Myocyte (in vitro differentiated cells): ENCODE data around the gene SCEL. TPM values are rescaled to one million over a fixed set of nuclear protein-coding genes. Genes with fewer than 3 reads are reported as not detected.
A peak's percentile ranks its signal among the peaks of the same experiment; 100 is the strongest.

Source experiments
- DNase-seq: peaks from one replicate; pipeline ENCODE4 v3.0.0-alpha.2; 2012; ENCODE audit warnings: low read depth
- total RNA-seq: library from RNA; depleted of rRNA; stranded (reverse); fragments of >200 nt; gene quantifications from 2 replicates; pipeline ENCODE4 v1.2.3, GENCODE V29; 2014

The SCEL gene
- total RNA-seq, 1 donor from 2014 or later = not detected

- no peak for DNase-seq
Observed at GRCh38 chr13:77521595-77522367, 13.7 kb upstream of the SCEL start.

- no peak for DNase-seq
Observed at GRCh38 chr13:77522444-77522843, 13.1 kb upstream of the SCEL start.

GRCh38 chr13:77523386-77523785, 12.1 kb upstream of the SCEL start:
- DNase-seq = no peak

- no peak for DNase-seq
Observed at GRCh38 chr13:77523834-77524728, 11.4 kb upstream of the SCEL start.

GRCh38 chr13:77528414-77528813, 7.1 kb upstream of the SCEL start:
- DNase-seq = no peak

GRCh38 chr13:77528834-77529500, 6.5 kb upstream of the SCEL start:
- DNase-seq = no peak

- DNase-seq = no peak
Observed at GRCh38 chr13:77529501-77529840, 6.0 kb upstream of the SCEL start.

- DNase-seq = no peak
Observed at GRCh38 chr13:77530875-77531274, 4.6 kb upstream of the SCEL start.

- no peak for DNase-seq
Observed at GRCh38 chr13:77532983-77533382, 2.5 kb upstream of the SCEL start.

- no peak for DNase-seq
Observed at GRCh38 chr13:77533875-77534788, 1.4 kb upstream of the SCEL start.

GRCh38 chr13:77536358-77536757, 852 bp downstream of the SCEL start:
- no peak for DNase-seq

- no peak for DNase-seq
Observed at GRCh38 chr13:77537289-77537919, 1.9 kb downstream of the SCEL start.

- no peak for DNase-seq
Observed at GRCh38 chr13:77543711-77544110, 8.2 kb downstream of the SCEL start.

- DNase-seq = peak; percentile 24
Observed at GRCh38 chr13:77544355-77544754, 8.8 kb downstream of the SCEL start.

GRCh38 chr13:77544758-77545338, 9.3 kb downstream of the SCEL start:
- DNase-seq = no peak

- no peak for DNase-seq
Observed at GRCh38 chr13:77545626-77546412, 10.3 kb downstream of the SCEL start.

GRCh38 chr13:77548095-77548494, 12.6 kb downstream of the SCEL start:
- DNase-seq = no peak

- DNase-seq = no peak
Observed at GRCh38 chr13:77548594-77548993, 13.1 kb downstream of the SCEL start.

- no peak for DNase-seq
Observed at GRCh38 chr13:77554069-77554468, 18.6 kb downstream of the SCEL start.
